Measurements from ENCODE around the gene STARD5. TPM values are rescaled to one million over a fixed set of nuclear protein-coding genes. Genes with fewer than 3 reads are reported as not detected.

STARD5 gene
- total RNA-seq (2014; rRNA removed; shearing (Covaris generic)) = 0.38 and 0.53 TPM in 2 replicates

DNA sequence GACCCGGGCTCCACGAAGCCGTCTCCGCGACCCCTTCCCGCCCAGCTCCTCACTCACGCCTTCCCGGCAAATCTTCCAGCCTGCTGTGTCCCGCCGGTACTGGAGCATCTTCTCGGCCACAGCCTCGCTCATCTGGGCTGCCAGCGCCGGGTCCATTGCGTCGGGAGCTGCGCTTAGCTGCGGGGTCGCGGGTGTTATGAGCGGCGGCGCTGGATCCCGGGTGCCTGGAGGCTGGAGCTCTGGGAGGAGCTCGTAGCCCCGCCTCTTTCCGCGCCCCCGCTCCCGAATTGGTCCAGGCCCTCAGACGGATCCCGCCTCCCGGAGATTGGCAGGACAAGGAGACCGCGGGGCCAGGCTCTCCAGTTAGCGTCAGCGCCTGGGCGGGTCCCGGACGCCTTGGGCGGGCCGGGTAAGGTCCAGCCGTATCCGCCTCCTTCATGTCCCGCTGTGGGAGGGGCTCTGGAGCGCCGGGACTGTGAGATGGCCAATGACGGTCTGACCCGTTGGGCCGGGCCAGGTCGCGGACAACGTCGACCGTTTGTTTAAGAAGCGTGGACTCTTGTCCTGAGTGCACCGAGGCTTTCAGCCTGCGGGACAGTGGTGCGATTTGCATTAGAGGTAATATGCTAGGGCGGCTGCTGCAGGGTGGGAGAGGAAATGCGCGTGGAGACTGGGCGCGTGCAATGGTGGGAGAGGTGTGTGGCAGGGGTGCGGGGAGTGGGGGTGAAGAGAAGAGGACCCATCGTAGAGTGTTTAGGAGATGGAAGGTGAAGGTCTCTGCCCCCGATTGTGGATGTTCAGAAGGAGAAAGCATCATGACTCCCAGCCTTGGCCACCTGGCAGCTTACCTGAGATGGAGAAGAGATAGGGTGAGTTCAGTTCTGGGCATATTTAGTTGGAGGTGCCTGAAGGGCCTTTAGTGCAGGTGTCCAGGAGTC, at the start of gene STARD5:
Gene STARD5 (minus strand): TSS at position 198 of the 938 bp plus-strand sequence. CDS start 42 bp downstream, at position 156.

Other genes with a start within 250 kb of the STARD5 start
- gene CFAP161, start 189.9 kb downstream of the STARD5 start, total RNA-seq (2014; rRNA removed; shearing (Covaris generic)) = 0.08 TPM in 1 of 2 replicates, not detected in the other
- gene IL16, start 127.3 kb downstream of the STARD5 start, total RNA-seq (2014; rRNA removed; shearing (Covaris generic)) = 1.4 and 1.6 TPM in 2 replicates
- gene TMC3, start 50.1 kb upstream of the STARD5 start, total RNA-seq (2014; rRNA removed; shearing (Covaris generic)) = not detected in 2 replicates

Data from A375 (cell line).